Stimulated activated CD8-positive, alpha-beta memory T cell treated with anti-CD3 and anti-CD28 coated beads, Interleukin-15, amount 100 ng/mL, for 24 hours (primary cell): ENCODE data around the gene VGF.
A peak's percentile ranks its signal among the peaks of the same experiment; 100 is the strongest.

Experiments used
- DNase-seq: peaks from one replicate; pipeline ENCODE4 v3.0.0-alpha.2; 2020; ENCODE audit warnings: low read depth

VGF gene

GRCh38 chr7:101165958-101166647 is 734 bp upstream of the VGF start:
- no peak for DNase-seq

GRCh38 chr7:101164071-101164840 is 1.1 kb downstream of the VGF start:
- no peak for DNase-seq

- DNase-seq = no peak
These were observed 1.9 kb downstream of the VGF start for GRCh38 chr7:101163279-101164070.

GRCh38 chr7:101162551-101163278 is 2.7 kb downstream of the VGF start:
- DNase-seq = no peak

GRCh38 chr7:101161692-101162471 is 3.5 kb downstream of the VGF start:
- no peak for DNase-seq

- no peak for DNase-seq
These were observed 4.5 kb downstream of the VGF start for GRCh38 chr7:101160910-101161309.

- DNase-seq = no peak
These were observed 5.4 kb downstream of the VGF start for GRCh38 chr7:101159696-101160674.

- DNase-seq = no peak
These were observed 8.3 kb downstream of the VGF start for GRCh38 chr7:101156866-101157589.

- DNase-seq = no peak
These were observed 9.1 kb downstream of the VGF start for GRCh38 chr7:101156277-101156676.

- DNase-seq = no peak
These were observed 10.1 kb downstream of the VGF start for GRCh38 chr7:101155303-101155702.

GRCh38 chr7:101154693-101155102 is 10.7 kb downstream of the VGF start:
- no peak for DNase-seq

- peak; percentile 81 for DNase-seq
These were observed 11.2 kb downstream of the VGF start, which contains the start of gene AP1S1 for GRCh38 chr7:101153969-101154692. Gene AP1S1, plus strand, starts transcription at chr7:101154476. Its CDS starts 39 bp downstream, at chr7:101154515.

- DNase-seq = no peak
These were observed 13.3 kb downstream of the VGF start for GRCh38 chr7:101151908-101152651.

GRCh38 chr7:101140746-101141382 is 24.5 kb downstream of the VGF start:
- DNase-seq = no peak

- no peak for DNase-seq
These were observed 25.1 kb downstream of the VGF start for GRCh38 chr7:101140339-101140699.

GRCh38 chr7:101138213-101138870 is 27.0 kb downstream of the VGF start:
- DNase-seq = peak; percentile 48
